ENCODE results near the gene FER. TPM values are rescaled to one million over a fixed set of nuclear protein-coding genes. Genes with fewer than 3 reads are reported as not detected.

The FER gene
- total RNA-seq, 4 donors from 2014 or later = 16.1 to 25.7 (median 19.1) TPM

DNA sequence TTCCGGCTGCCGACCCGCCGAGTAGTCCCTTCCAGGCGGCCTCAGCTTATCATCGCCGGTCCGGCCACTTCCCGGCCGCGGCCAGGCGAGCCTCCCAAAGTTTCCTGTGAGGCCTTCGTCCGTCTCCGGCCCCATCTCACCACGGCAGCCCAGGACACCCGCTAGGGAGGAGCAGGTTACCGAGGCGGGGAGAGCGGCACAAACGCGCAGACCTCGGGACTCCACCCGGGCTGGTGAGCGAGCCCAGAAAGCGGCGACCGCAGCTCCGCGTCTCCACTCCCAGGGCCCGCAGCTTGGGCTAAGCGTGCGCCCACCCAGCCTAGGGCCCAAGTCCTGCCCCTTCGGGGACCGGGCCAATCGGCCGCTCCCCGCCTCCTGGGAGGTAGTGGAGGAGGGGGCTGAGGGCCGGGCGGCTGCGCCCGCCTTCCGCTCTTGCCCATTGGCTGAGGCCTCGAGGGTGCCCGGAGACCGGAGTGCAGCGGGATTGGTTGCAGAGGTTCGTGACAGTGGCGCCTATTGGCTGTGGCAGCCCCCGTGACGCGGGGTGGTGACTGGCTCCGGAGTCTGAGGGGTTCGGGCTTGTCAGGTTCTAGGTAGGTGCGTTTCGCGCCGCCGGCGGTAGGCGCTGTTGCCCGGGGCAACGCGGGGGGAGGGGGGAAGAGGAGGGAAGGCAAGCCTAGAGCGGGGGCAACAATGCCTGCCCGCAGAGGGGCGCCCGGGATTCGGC is 867 bp downstream of the FER start:
- intact Hi-C loops (cut with DNase I; ENCODE audit: low total_unique reads) = no loop called here
- H3K4me3 ChIP-seq (ENCODE audit: low read depth, poor library complexity, severe bottlenecking) = peak overlapping the region; percentile 84
- TF ChIP-seq, protein P1, sequence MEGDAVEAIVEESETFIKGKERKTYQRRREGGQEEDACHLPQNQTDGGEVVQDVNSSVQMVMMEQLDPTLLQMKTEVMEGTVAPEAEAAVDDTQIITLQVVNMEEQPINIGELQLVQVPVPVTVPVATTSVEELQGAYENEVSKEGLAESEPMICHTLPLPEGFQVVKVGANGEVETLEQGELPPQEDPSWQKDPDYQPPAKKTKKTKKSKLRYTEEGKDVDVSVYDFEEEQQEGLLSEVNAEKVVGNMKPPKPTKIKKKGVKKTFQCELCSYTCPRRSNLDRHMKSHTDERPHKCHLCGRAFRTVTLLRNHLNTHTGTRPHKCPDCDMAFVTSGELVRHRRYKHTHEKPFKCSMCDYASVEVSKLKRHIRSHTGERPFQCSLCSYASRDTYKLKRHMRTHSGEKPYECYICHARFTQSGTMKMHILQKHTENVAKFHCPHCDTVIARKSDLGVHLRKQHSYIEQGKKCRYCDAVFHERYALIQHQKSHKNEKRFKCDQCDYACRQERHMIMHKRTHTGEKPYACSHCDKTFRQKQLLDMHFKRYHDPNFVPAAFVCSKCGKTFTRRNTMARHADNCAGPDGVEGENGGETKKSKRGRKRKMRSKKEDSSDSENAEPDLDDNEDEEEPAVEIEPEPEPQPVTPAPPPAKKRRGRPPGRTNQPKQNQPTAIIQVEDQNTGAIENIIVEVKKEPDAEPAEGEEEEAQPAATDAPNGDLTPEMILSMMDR (IDR thresholded peaks at IDR 0.05) = no peak
- TF ChIP-seq POLR2A (IDR thresholded peaks at IDR 0.05) = peak in 1 of 2 donors; percentile 98
- WGBS, 2 donors = 0% methylated on average over 15 to 36 of the region's 69 CpGs
- DNase-seq (ENCODE audit: low spot score in 2 of 2) = peak; percentile 99 to 100

DNA sequence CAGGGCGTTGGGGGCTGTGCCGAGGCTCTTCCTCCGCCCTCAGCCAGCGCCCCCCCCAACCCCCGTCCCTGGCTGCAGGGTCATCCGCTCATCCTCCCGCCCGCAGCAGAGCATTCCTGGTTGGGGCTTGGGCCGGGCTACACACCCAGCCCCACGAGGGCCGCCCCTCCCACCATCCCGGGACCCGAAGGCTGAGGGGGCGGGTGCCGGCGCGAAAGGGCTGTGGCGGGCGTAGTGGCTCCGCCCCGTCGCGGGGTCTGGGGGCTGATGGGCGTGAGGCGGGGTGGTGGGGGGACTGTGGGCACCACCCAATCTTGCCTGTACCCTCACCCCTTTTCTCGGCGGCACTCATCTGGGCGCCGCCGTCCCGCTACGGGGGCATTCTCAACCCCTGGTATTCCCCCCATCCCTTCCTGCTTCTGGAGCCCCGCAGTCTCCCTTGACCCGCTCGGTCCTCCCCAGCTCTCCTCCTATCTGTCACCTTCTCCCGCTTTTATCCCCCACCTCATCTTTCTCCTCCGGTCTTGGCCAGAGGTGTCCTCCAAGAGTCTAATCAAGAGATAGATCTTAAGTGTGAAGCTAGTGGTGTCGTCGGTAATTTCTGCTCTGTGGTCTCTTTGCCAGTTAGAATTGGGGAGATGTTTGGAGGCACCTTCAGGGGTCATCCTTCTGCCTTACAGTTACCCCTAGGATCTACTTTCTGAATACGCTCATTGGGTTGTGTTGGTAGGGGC is 1.6 kb downstream of the FER start:
- peak; percentile 69 to 95 for DNase-seq (ENCODE audit: low spot score in 2 of 2)
- peak overlapping the region; percentile 84 for H3K4me3 ChIP-seq (ENCODE audit: low read depth, poor library complexity, severe bottlenecking)
- TF ChIP-seq POLR2A (IDR thresholded peaks at IDR 0.05) = no peak
- TF ChIP-seq, protein P1 (IDR thresholded peaks at IDR 0.05) = no peak
- WGBS, 2 donors = 1 to 2% methylated on average over 18 to 24 of the region's 40 CpGs
- intact Hi-C loops (cut with DNase I; ENCODE audit: low total_unique reads) = no loop called here

DNA sequence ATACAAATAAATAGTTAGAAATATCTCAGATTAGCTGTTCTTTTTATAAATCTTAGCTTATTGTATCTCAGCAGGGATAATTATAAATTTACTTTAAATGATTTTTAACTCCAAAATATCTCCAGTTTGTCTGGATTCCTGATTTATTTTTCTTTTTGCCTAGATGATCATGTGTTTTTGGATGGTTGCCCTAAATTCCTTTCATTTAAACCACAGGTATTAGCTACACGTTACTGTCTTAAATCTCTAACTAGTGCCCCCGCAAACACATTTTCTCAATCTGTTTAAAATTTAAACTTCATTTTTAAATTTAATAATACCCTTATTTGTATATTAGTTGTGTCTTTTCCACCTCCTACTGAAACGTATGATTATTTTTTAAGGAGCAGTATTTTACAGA is 5.6 kb downstream of the FER start:
- intact Hi-C loops (cut with DNase I; ENCODE audit: low total_unique reads) = no loop called here
- DNase-seq (ENCODE audit: low spot score in 2 of 2) = no peak
- no peak overlapping the region for H3K4me3 ChIP-seq (ENCODE audit: low read depth, poor library complexity, severe bottlenecking)
- no peak for TF ChIP-seq POLR2A (IDR thresholded peaks at IDR 0.05)
- TF ChIP-seq, protein P1 (IDR thresholded peaks at IDR 0.05) = no peak
- WGBS, 2 donors = 52 to 61% methylated on average over 3 of the region's 3 CpGs

DNA sequence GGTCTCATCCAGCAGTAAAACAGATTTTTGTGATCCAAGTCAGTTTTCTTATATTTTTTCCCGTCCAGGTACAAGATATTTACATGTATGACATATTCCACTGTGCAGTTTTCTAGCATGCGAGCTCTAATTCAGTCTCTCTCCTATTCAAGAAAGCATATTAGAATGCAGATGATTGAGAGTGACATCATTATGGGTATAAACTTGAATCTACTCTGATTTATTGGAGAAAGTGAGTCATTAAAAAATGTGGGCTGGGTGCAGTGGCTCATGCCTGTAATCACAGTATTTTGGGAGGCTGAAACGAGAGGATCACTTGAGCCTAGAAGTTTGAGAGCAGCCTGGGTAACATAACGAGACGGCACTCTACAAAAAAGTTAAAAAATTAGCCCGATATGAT is 6.2 kb downstream of the FER start:
- no peak overlapping the region for H3K4me3 ChIP-seq (ENCODE audit: low read depth, poor library complexity, severe bottlenecking)
- intact Hi-C loops (cut with DNase I; ENCODE audit: low total_unique reads) = no loop called here
- 44 to 57% methylated on average over 6 of the region's 6 CpGs for WGBS, 2 donors
- TF ChIP-seq POLR2A (IDR thresholded peaks at IDR 0.05) = no peak
- TF ChIP-seq, protein P1 (IDR thresholded peaks at IDR 0.05) = no peak
- no peak for DNase-seq (ENCODE audit: low spot score in 2 of 2)

DNA sequence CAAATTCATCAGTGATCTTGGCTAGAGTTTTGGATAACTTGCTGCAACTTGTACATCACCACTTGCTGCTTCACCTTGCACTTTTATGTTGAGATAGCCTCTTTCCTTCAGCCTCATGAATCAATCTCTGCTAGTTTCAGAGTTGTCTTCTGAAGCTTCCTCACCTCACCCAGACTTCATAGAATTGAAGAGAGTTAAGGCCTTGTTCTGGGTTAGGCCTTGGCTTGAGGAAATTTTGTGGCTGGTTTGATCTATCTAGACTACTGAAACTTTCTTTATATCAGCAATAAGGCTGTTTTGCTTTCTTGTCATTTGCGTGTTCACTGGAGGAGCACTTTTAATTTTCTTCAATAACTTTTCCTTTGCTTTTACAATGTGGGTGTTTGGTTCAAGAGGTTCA is 12.8 kb downstream of the FER start:
- DNase-seq (ENCODE audit: low spot score in 2 of 2) = no peak
- 84 to 94% methylated on average over 1 of the region's 1 CpG for WGBS, 2 donors
- no peak overlapping the region for H3K4me3 ChIP-seq (ENCODE audit: low read depth, poor library complexity, severe bottlenecking)
- intact Hi-C loops (cut with DNase I; ENCODE audit: low total_unique reads) = no loop called here
- TF ChIP-seq, protein P1 (IDR thresholded peaks at IDR 0.05) = no peak
- TF ChIP-seq POLR2A (IDR thresholded peaks at IDR 0.05) = no peak
